ENCODE data around the gene C7orf57. TPM values are rescaled to one million over a fixed set of nuclear protein-coding genes. Genes with fewer than 3 reads are reported as not detected.
A peak's percentile ranks its signal among the peaks of the same experiment; 100 is the strongest.
"Not testable (repeated sequence)": the region's sequence is repeated elsewhere in the genome, so short reads cannot be mapped to it uniquely, and the experiment has no call there.

C7orf57 gene
- total and polyA plus RNA-seq, 4 donors, result 1.6 to 14.5 (median 5.8) TPM

DNA sequence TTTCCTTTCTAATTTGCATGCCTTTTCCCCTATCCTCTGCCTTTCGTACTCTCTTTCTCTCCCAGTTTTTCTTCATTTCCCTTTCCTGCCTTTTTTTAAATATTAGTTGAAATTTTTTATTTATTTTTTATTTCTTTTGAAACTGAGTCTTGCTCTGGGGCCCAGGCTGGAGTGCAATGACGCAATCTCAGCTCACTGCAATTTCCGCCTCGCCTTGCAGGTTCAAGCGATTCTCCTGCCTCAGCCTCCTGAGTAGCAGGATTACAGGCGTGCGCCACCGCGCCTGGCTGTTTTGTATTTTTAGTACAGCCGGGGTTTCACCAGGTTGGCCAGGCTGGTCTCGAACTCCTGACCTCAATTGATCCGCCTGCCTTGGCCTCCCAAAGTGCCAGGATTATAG, 35.9 kb upstream of the C7orf57 start:
- no peak overlapping the region for H3K4me3 ChIP-seq
- peaks cover 0 to 1% (median 0%) of the 10 kb centered on the region in 4 donors for H3K9me3 ChIP-seq (ENCODE audit: control insufficient read depth in 4 of 4, insufficient read depth in 3 of 4, low read length in 3 of 4)
- no peaks in the 10 kb centered on the region for H3K27me3 ChIP-seq (ENCODE audit: control insufficient read depth in 3 of 3, insufficient read depth in 3 of 3, low read length in 2 of 3)
- H3K27ac ChIP-seq (ENCODE audit: low read depth in 1 of 2, low read length in 1 of 2), result no peak overlapping the region
- no peaks in the 10 kb centered on the region for H3K36me3 ChIP-seq (ENCODE audit: control insufficient read depth in 4 of 4, insufficient read depth in 4 of 4, low read length in 4 of 4)
- no peak for ATAC-seq (ENCODE audit: insufficient read depth, low FRiP score)
- no peak overlapping the region for H3K9ac ChIP-seq (ENCODE audit: insufficient read depth in 1 of 2, low read length in 2 of 2)
- no peak for DNase-seq
- TF ChIP-seq CTCF (IDR thresholded peaks at IDR 0.05; ENCODE audit: control extremely low read depth, extremely low read depth), result no peak
- WGBS, 2 donors, result 91 to 95% methylated on average over 12 of the region's 12 CpGs
- peaks cover 0 to 4% (median 0%) of the 10 kb centered on the region in 5 donors for H3K4me1 ChIP-seq (ENCODE audit: control insufficient read depth in 5 of 5, insufficient read depth in 5 of 5, low read length in 5 of 5)

GRCh38 chr7:48000164-48000563, 35.2 kb upstream of the C7orf57 start:
- H3K4me3 ChIP-seq; ATAC-seq (ENCODE audit: insufficient read depth, low FRiP score): not testable (repeated sequence)
- WGBS, 2 donors, result 88 to 89% methylated on average over 13 of the region's 13 CpGs

GRCh38 chr7:48004032-48004431, 31.3 kb upstream of the C7orf57 start:
- H3K36me3 ChIP-seq (ENCODE audit: control insufficient read depth in 4 of 4, insufficient read depth in 4 of 4, low read length in 4 of 4), result no peaks in the 10 kb centered on the region
- no peak overlapping the region for H3K27ac ChIP-seq (ENCODE audit: low read depth in 1 of 2, low read length in 1 of 2)
- 66 to 70% methylated on average over 2 of the region's 2 CpGs for WGBS, 2 donors
- ATAC-seq (ENCODE audit: insufficient read depth, low FRiP score) (no peak), DNase-seq (peak; percentile 35 to 80 (median 58))
- no peaks in the 10 kb centered on the region for H3K27me3 ChIP-seq (ENCODE audit: control insufficient read depth in 3 of 3, insufficient read depth in 3 of 3, low read length in 2 of 3)
- no peak overlapping the region for H3K4me3 ChIP-seq
- H3K9ac ChIP-seq (ENCODE audit: insufficient read depth in 1 of 2, low read length in 2 of 2), result no peak overlapping the region
- peaks cover 0 to 16% (median 0%) of the 10 kb centered on the region in 5 donors for H3K4me1 ChIP-seq (ENCODE audit: control insufficient read depth in 5 of 5, insufficient read depth in 5 of 5, low read length in 5 of 5)
- H3K9me3 ChIP-seq (ENCODE audit: control insufficient read depth in 4 of 4, insufficient read depth in 3 of 4, low read length in 3 of 4), result no peaks in the 10 kb centered on the region
- TF ChIP-seq CTCF (IDR thresholded peaks at IDR 0.05; ENCODE audit: control extremely low read depth, extremely low read depth), result no peak

More at GRCh38 chr7:48000164-48000563, 35.2 kb upstream of the C7orf57 start:
- not testable (repeated sequence) for H3K4me1 ChIP-seq (ENCODE audit: control insufficient read depth in 5 of 5, insufficient read depth in 5 of 5, low read length in 5 of 5); H3K9me3 ChIP-seq (ENCODE audit: control insufficient read depth in 4 of 4, insufficient read depth in 3 of 4, low read length in 3 of 4); H3K36me3 ChIP-seq (ENCODE audit: control insufficient read depth in 4 of 4, insufficient read depth in 4 of 4, low read length in 4 of 4); DNase-seq; H3K9ac ChIP-seq (ENCODE audit: insufficient read depth in 1 of 2, low read length in 2 of 2); H3K27me3 ChIP-seq (ENCODE audit: control insufficient read depth in 3 of 3, insufficient read depth in 3 of 3, low read length in 2 of 3); H3K27ac ChIP-seq (ENCODE audit: low read depth in 1 of 2, low read length in 1 of 2)

- DNase-seq, result peak in 2 of 3 donors; percentile 64 to 69
- H3K27me3 ChIP-seq (ENCODE audit: control insufficient read depth in 3 of 3, insufficient read depth in 3 of 3, low read length in 2 of 3), result no peaks in the 10 kb centered on the region
- H3K4me1 ChIP-seq (ENCODE audit: control insufficient read depth in 5 of 5, insufficient read depth in 5 of 5, low read length in 5 of 5), result peaks cover 0 to 16% (median 0%) of the 10 kb centered on the region in 5 donors
- H3K9ac ChIP-seq (ENCODE audit: insufficient read depth in 1 of 2, low read length in 2 of 2), result no peak overlapping the region
- no peak overlapping the region for H3K27ac ChIP-seq (ENCODE audit: low read depth in 1 of 2, low read length in 1 of 2)
- TF ChIP-seq CTCF (IDR thresholded peaks at IDR 0.05; ENCODE audit: control extremely low read depth, extremely low read depth), result no peak
- H3K36me3 ChIP-seq (ENCODE audit: control insufficient read depth in 4 of 4, insufficient read depth in 4 of 4, low read length in 4 of 4), result no peaks in the 10 kb centered on the region
- no peak overlapping the region for H3K4me3 ChIP-seq
- WGBS, 2 donors, result 36 to 39% methylated on average over 5 of the region's 5 CpGs
- H3K9me3 ChIP-seq (ENCODE audit: control insufficient read depth in 4 of 4, insufficient read depth in 3 of 4, low read length in 3 of 4), result no peaks in the 10 kb centered on the region
- no peak for ATAC-seq (ENCODE audit: insufficient read depth, low FRiP score)
Observed at GRCh38 chr7:48004638-48005037, 30.7 kb upstream of the C7orf57 start.

All from lung (tissue), 12 donors.